A549 (cell line): ENCODE measurements around the gene ACO2. TPM values are rescaled to one million over a fixed set of nuclear protein-coding genes. Genes with fewer than 3 reads are reported as not detected.

Source experiments
- ATAC-seq, 2 experiments: fragments of 200-7000 bp in 1 of 2; fragments of >200 bp in 1 of 2; cut with Nextera tagmentation in 1 of 2; cut with Tn5 transposase in 1 of 2; 3 replicates each; pipeline versions ENCODE4 v1.8.0 to v1.9.1; 2018 to 2020; ENCODE audit warnings: mild to moderate bottlenecking in 1 of 2, moderate library complexity in 1 of 2
- CTCF ChIA-PET: fragments of 300-600 bp; sonication (Branson Sonifier 250); formaldehyde crosslinking; extraction: SDS; loops from one replicate; lab custom pipeline; 2021; ENCODE audit warnings: antibody characterized with exemption, inconsistent platforms; lab: Yijun Ruan, JAX
- POLR2A ChIA-PET: fragments of 350-600 bp; formaldehyde crosslinking; extraction: SDS; loops from one replicate; lab custom pipeline; 2021; ENCODE audit warnings: antibody characterized with exemption, inconsistent platforms; lab: Yijun Ruan, JAX
- DNase-seq, 2 experiments: peaks; one replicate each; pipeline versions ENCODE4 v3.0.0 to v3.0.0-alpha.2; 2011 to 2016; ENCODE audit warnings: low read depth in 1 of 2, low spot score in 1 of 2
- FAIRE-seq: peaks from 2 replicates; lab custom pipeline; 2011; peaks lifted over from hg19 to GRCh38; lab: Jason Lieb, UNC
- H3K27ac ChIP-seq, 2 experiments: fragments of >200 bp; sonication (Bioruptor Twin); formaldehyde crosslinking; 3 replicates each; pipeline ENCODE4 v1.5.1; 2016 to 2017
- H3K4me1 ChIP-seq: fragments of >200 bp; sonication (Bioruptor Twin); formaldehyde crosslinking; 3 replicates; pipeline ENCODE4 v1.6.1; 2016
- H3K4me2 ChIP-seq: fragments of >200 bp; sonication (Bioruptor Twin); formaldehyde crosslinking; 3 replicates; pipeline ENCODE4 v1.6.1; 2016
- H3K4me3 ChIP-seq: fragments of >200 bp; sonication (Bioruptor Twin); formaldehyde crosslinking; 3 replicates; pipeline ENCODE4 v1.5.1; 2016
- H3K9me3 ChIP-seq: fragments of >200 bp; sonication (Bioruptor Twin); formaldehyde crosslinking; 3 replicates; pipeline ENCODE4 v1.6.1; 2016
- BHLHE40 ChIP-seq: IDR thresholded peaks from 2 replicates; pipeline ENCODE4 v1.6.1; 2012; ENCODE audit warnings: low read depth, low read length, inconsistent platforms
- CBX2 ChIP-seq: fragments of 200-600 bp; sonication (generic); IDR thresholded peaks from 2 replicates; pipeline ENCODE4 v1.6.1; 2016; ENCODE audit warnings: low read depth, mild to moderate bottlenecking, borderline replicate concordance
- CHD4 ChIP-seq: fragments of 200-600 bp; sonication (generic); IDR thresholded peaks from 2 replicates; pipeline ENCODE4 v1.6.1; 2016; ENCODE audit warnings: antibody characterized with exemption, mild to moderate bottlenecking, borderline replicate concordance
- E2F6 ChIP-seq: IDR thresholded peaks from 2 replicates; pipeline ENCODE4 v1.6.1; 2012; ENCODE audit warnings: low read depth, borderline replicate concordance
- EHF ChIP-seq: fragments of 250-450 bp; sonication (Bioruptor Pico); IDR thresholded peaks from 2 replicates; pipeline ENCODE4 v1.5.0; 2020; ENCODE audit warnings: mild to moderate bottlenecking
- EHMT2 ChIP-seq: fragments of 200-600 bp; sonication (generic); IDR thresholded peaks from 2 replicates; pipeline ENCODE4 v1.6.1; 2016; ENCODE audit warnings: antibody characterized with exemption, low read depth, mild to moderate bottlenecking, moderate library complexity
- FOSL2 ChIP-seq, 2 experiments: fragments of 450-650 bp in 1 of 2; fragments of >200 bp in 1 of 2; sonication (Bioruptor Twin) in 1 of 2; formaldehyde crosslinking; IDR thresholded peaks; 2 replicates each; pipeline versions ENCODE4 v1.5.0 to v1.6.1; 2016 to 2020; ENCODE audit warnings: mild to moderate bottlenecking in 1 of 2, moderate library complexity in 1 of 2
- FOXS1 ChIP-seq: fragments of 250-450 bp; sonication (Bioruptor Pico); IDR thresholded peaks from 2 replicates; pipeline ENCODE4 v1.5.0; 2020; ENCODE audit warnings: mild to moderate bottlenecking, moderate library complexity
- HEYL ChIP-seq: fragments of 250-450 bp; sonication (Bioruptor Pico); IDR thresholded peaks from 2 replicates; pipeline ENCODE4 v1.8.0; 2021; ENCODE audit warnings: mild to moderate bottlenecking, moderate library complexity
- HOXB5 ChIP-seq: fragments of 250-450 bp; sonication (Bioruptor Pico); IDR thresholded peaks from 2 replicates; pipeline ENCODE4 v1.5.0; 2020; ENCODE audit warnings: mild to moderate bottlenecking, moderate library complexity
- JUNB ChIP-seq: fragments of >200 bp; sonication (Bioruptor Twin); formaldehyde crosslinking; IDR thresholded peaks from 2 replicates; pipeline ENCODE4 v1.6.1; 2016
- KDM5A ChIP-seq: fragments of 200-600 bp; sonication (generic); IDR thresholded peaks from 2 replicates; pipeline ENCODE4 v1.6.1; 2016; ENCODE audit warnings: antibody characterized with exemption, mild to moderate bottlenecking
- MAFK ChIP-seq: fragments of 450-650 bp; IDR thresholded peaks from 2 replicates; pipeline ENCODE4 v1.6.1; 2014; ENCODE audit not compliant: partially characterized antibody
- MYC ChIP-seq: IDR thresholded peaks from 2 replicates; pipeline ENCODE4 v1.6.1; 2012; ENCODE audit warnings: mild to moderate bottlenecking, inconsistent platforms, low read length, improper control_type of control experiment, borderline replicate concordance
- NFE2L2 ChIP-seq: fragments of 150-350 bp; conservative IDR thresholded peaks from 2 replicates; pipeline ENCODE4 v1.6.1; 2014; ENCODE audit warnings: low read length
- PBX3 ChIP-seq: IDR thresholded peaks from 2 replicates; pipeline ENCODE4 v1.6.1; 2012
- POLR2AphosphoS2 ChIP-seq: conservative IDR thresholded peaks from 2 replicates; pipeline ENCODE4 v1.6.1; 2012; ENCODE audit warnings: low read length, improper control_type of control experiment, inconsistent platforms
- RARB ChIP-seq: fragments of 250-450 bp; sonication (Bioruptor Pico); IDR thresholded peaks from 2 replicates; pipeline ENCODE4 v1.8.0; 2021; ENCODE audit warnings: mild to moderate bottlenecking, moderate library complexity
- RFX5 ChIP-seq: fragments of 450-650 bp; IDR thresholded peaks from 2 replicates; pipeline ENCODE4 v1.7.1; 2014; ENCODE audit warnings: antibody characterized with exemption, mild to moderate bottlenecking, moderate library complexity
- RNF2 ChIP-seq: fragments of 200-600 bp; sonication (generic); IDR thresholded peaks from 2 replicates; pipeline ENCODE4 v1.6.1; 2016; ENCODE audit warnings: low read depth, mild to moderate bottlenecking, antibody characterized with exemption, moderate library complexity, borderline replicate concordance
- SMC3 ChIP-seq: fragments of >200 bp; sonication (Bioruptor Twin); formaldehyde crosslinking; IDR thresholded peaks from 3 replicates; pipeline ENCODE4 v1.6.1; 2018; ENCODE audit warnings: inconsistent platforms
- TP53 ChIP-seq: fragments of 250-450 bp; sonication (Bioruptor Pico); IDR thresholded peaks from 2 replicates; pipeline ENCODE4 v1.5.0; 2021; ENCODE audit warnings: mild to moderate bottlenecking, moderate library complexity
- ZNF302 ChIP-seq: fragments of 250-450 bp; sonication (Bioruptor Pico); IDR thresholded peaks from 2 replicates; pipeline ENCODE4 v1.9.0; 2021; ENCODE audit warnings: inconsistent platforms, mild to moderate bottlenecking, moderate library complexity
- ZSCAN20 ChIP-seq: fragments of 250-450 bp; sonication (Bioruptor Pico); IDR thresholded peaks from 2 replicates; pipeline ENCODE4 v1.8.0; 2022; ENCODE audit warnings: mild to moderate bottlenecking, moderate library complexity
- WGBS: methylation state at CpG from one replicate; pipeline ENCODE4 v1.1.6; 2017; ENCODE audit errors: missing lambda C conversion rate; 5-methylcytosine and 5-hydroxymethylcytosine counted together
- polyA plus RNA-seq, 4 experiments: library from polyadenylated mRNA; depleted of rRNA in 3 of 4; stranded (reverse); fragments of >200 nt; fragmentation: RNase III in 1 of 4; extraction: RNeasy Plus Mini Kit Qiagen cat#74134 plus additional on column Dnase treatment in 1 of 4; gene quantifications; 2 replicates in 3 of 4; 3 replicates in 1 of 4; pipeline ENCODE4 v1.2.3, GENCODE V29; 2011 to 2017
- TF ChIP-seq, protein P1 (sequence below): fragments of 200-600 bp; sonication (generic); IDR thresholded peaks from 2 replicates; pipeline ENCODE4 v1.6.1; 2016; ENCODE audit warnings: antibody characterized with exemption, mild to moderate bottlenecking, moderate library complexity
- TF ChIP-seq, protein P2 (sequence below): fragments of >200 bp; sonication (Bioruptor Twin); formaldehyde crosslinking; IDR thresholded peaks from 3 replicates; pipeline ENCODE4 v1.6.1; 2016

ACO2 gene
- polyA plus RNA-seq, 2 of the 4 experiments (the other 2 are of a cell fraction): 30.7 to 43.7 TPM

DNA sequence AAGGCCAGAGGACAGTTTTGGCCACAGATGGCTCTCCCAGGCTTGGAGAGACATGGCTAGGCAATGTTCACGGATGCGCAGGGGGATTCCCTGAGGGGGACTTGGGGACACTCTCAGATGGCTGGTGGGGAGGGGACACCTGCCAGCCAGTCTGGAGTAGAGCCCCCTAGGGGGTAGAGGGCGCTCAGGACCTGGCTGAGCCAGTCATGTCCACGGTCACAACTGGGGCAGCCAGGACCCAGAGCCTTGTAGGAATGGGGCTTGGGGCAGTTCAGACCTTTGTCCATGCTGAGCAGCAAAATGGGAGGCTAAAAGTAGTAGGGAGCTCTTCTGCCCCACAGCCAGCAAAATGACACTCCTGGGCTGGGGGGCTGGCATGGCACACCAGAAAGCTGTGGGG lies 93.5 kb downstream of the ACO2 start:
- Histone ChIP-seq H3K4me3 (no peak overlapping the region), H3K9me3 (no peaks in the 10 kb centered on the region), H3K4me2 (peak overlapping the region; percentile 64), H3K27ac (peak overlapping the region; percentile 63 to 82; a peak in 5 of 6 replicates), H3K4me1 (peaks cover 61% of the 10 kb centered on the region)
- DNase-seq: no peak
- ATAC-seq: peak; percentile 28 to 30; a peak in 3 of 6 replicates
- POLR2A ChIA-PET: interaction anchor here (1.8 kb wide), 1 partner anchor 27 kb away, joined by 7 read pairs; the partner anchor contains the start of gene PMM1
- CTCF ChIA-PET: interaction anchor here (0.5 to 1.8 kb wide), 6 partner anchors 11 to 45 kb away, joined by 3 to 8 read pairs (median 4); partner anchors contain the start of gene POLR3H
- 88% methylated on average over 4 of the region's 4 CpGs for WGBS
- TF ChIP-seq E2F6 (no peak), CHD4 (no peak), ZNF302 (no peak), BHLHE40 (no peak), KDM5A (no peak), POLR2AphosphoS2 (no peak), MYC (no peak), RNF2 (no peak), NFE2L2 (no peak), HEYL (no peak), EHF (CRISPR knock-in tag) (no peak), MAFK (no peak), SMC3 (no peak), TP53 (CRISPR knock-in tag) (no peak)
- TF ChIP-seq, protein P1, sequence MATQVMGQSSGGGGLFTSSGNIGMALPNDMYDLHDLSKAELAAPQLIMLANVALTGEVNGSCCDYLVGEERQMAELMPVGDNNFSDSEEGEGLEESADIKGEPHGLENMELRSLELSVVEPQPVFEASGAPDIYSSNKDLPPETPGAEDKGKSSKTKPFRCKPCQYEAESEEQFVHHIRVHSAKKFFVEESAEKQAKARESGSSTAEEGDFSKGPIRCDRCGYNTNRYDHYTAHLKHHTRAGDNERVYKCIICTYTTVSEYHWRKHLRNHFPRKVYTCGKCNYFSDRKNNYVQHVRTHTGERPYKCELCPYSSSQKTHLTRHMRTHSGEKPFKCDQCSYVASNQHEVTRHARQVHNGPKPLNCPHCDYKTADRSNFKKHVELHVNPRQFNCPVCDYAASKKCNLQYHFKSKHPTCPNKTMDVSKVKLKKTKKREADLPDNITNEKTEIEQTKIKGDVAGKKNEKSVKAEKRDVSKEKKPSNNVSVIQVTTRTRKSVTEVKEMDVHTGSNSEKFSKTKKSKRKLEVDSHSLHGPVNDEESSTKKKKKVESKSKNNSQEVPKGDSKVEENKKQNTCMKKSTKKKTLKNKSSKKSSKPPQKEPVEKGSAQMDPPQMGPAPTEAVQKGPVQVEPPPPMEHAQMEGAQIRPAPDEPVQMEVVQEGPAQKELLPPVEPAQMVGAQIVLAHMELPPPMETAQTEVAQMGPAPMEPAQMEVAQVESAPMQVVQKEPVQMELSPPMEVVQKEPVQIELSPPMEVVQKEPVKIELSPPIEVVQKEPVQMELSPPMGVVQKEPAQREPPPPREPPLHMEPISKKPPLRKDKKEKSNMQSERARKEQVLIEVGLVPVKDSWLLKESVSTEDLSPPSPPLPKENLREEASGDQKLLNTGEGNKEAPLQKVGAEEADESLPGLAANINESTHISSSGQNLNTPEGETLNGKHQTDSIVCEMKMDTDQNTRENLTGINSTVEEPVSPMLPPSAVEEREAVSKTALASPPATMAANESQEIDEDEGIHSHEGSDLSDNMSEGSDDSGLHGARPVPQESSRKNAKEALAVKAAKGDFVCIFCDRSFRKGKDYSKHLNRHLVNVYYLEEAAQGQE: no peak
- TF ChIP-seq, protein P2, sequence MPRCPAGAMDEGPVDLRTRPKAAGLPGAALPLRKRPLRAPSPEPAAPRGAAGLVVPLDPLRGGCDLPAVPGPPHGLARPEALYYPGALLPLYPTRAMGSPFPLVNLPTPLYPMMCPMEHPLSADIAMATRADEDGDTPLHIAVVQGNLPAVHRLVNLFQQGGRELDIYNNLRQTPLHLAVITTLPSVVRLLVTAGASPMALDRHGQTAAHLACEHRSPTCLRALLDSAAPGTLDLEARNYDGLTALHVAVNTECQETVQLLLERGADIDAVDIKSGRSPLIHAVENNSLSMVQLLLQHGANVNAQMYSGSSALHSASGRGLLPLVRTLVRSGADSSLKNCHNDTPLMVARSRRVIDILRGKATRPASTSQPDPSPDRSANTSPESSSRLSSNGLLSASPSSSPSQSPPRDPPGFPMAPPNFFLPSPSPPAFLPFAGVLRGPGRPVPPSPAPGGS: no peak
- FAIRE-seq: no peak

DNA sequence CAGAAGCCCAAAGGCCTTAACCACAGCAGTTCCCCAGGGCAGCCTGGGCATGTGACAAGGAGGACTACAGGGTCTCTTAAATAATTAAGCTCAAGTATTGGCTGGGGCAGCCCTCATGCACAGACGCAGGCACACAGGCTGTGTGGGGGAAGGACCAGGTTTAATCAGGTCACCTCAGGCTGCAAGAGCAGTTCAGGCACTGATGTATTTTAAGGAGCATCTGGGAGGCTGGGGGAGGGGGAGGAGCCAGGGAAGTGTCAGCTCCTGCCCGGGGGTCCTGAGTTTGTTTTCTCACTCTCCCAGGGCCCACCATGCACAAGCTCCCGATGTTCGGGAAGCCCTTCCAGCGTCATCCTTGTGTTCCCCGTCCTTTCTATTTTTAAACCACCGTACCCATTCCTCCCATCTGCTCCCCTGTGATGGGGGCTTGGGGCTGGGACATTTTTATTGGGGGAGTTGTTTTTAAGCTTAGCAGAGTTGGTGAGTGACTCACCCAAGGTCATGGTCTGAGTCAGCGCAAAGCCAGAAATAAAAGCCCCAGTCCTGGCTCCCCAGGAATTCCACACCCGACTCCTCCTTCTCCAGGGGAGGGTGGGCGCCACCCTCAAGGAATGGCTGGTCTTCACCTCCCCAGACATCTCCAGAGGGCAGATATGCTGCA lies 94.3 kb downstream of the ACO2 start:
- ATAC-seq (peak; percentile 36 to 42; a peak in 4 of 6 replicates), DNase-seq (peak; percentile 44 to 53), FAIRE-seq (no peak)
- peaks cover 61% of the 10 kb centered on the region for H3K4me1 ChIP-seq
- POLR2A ChIA-PET: interaction anchor here (1.8 kb wide), 1 partner anchor 27 kb away, joined by 7 read pairs; the partner anchor contains the start of gene PMM1
- CTCF ChIA-PET: interaction anchor here (0.6 to 1.8 kb wide), 7 partner anchors 10 to 835 kb away, joined by 3 to 8 read pairs (median 4); partner anchors contain the start of gene POLR3H
- H3K27ac ChIP-seq: peak overlapping the region; percentile 63 to 82
- H3K4me2 ChIP-seq: peak overlapping the region; percentile 64
- WGBS: 3% methylated on average over 9 of the region's 10 CpGs
- H3K4me3 ChIP-seq: no peak overlapping the region
- no peaks in the 10 kb centered on the region for H3K9me3 ChIP-seq
- no peak for TF ChIP-seq CBX2
- TF ChIP-seq RARB (CRISPR knock-in tag): no peak
- no peak for TF ChIP-seq FOXS1
- TF ChIP-seq JUNB: peak; percentile 38
- TF ChIP-seq KDM5A: no peak
- peak; percentile 8 for TF ChIP-seq MAFK
- no peak for TF ChIP-seq RNF2
- TF ChIP-seq FOSL2 (IDR thresholded peaks at IDR 0.05): peak; percentile 46; the same call in 1 of the 2 replicates
- peak; percentile 85 for TF ChIP-seq FOSL2 (CRISPR knock-in tag; IDR thresholded peaks at IDR 0.05)
- no peak for TF ChIP-seq ZSCAN20
- TF ChIP-seq ZNF302: no peak
- TF ChIP-seq, protein P2: no peak
- no peak for TF ChIP-seq PBX3
- TF ChIP-seq HOXB5 (CRISPR knock-in tag): no peak
- no peak for TF ChIP-seq EHMT2
- TF ChIP-seq RFX5: no peak
- TF ChIP-seq E2F6: no peak
